ENCODE data around the gene SEC11A.
"Not testable (repeated sequence)": the region's sequence is repeated elsewhere in the genome, so short reads cannot be mapped to it uniquely, and the experiment has no call there.

SEC11A gene

GRCh38 chr15:84736375-84736774 lies 20.4 kb upstream of the SEC11A start:
- no peak for DNase-seq

- DNase-seq, result not testable (repeated sequence)
Measured at GRCh38 chr15:84735480-84736061, 19.6 kb upstream of the SEC11A start.

GRCh38 chr15:84734794-84735479 lies 19.0 kb upstream of the SEC11A start:
- DNase-seq, result no peak

- DNase-seq, result no peak
Measured at GRCh38 chr15:84731774-84732173, 15.8 kb upstream of the SEC11A start.

- DNase-seq, result no peak
Measured at GRCh38 chr15:84727429-84727828, 11.5 kb upstream of the SEC11A start.

- DNase-seq, result no peak
Measured at GRCh38 chr15:84725001-84725491, 9.1 kb upstream of the SEC11A start.

GRCh38 chr15:84722628-84723027 lies 6.7 kb upstream of the SEC11A start:
- DNase-seq, result no peak

- no peak for DNase-seq
Measured at GRCh38 chr15:84721371-84721770, 5.4 kb upstream of the SEC11A start.

- DNase-seq, result peak; percentile 52
Measured at GRCh38 chr15:84715441-84716035, 401 bp downstream of the SEC11A start.

- no peak for DNase-seq
Measured at GRCh38 chr15:84714821-84715220, 1.1 kb downstream of the SEC11A start.

- DNase-seq, result no peak
Measured at GRCh38 chr15:84714372-84714771, 1.6 kb downstream of the SEC11A start.

GRCh38 chr15:84703808-84704207 lies 12.1 kb downstream of the SEC11A start:
- DNase-seq, result no peak

GRCh38 chr15:84702961-84703482 lies 12.9 kb downstream of the SEC11A start:
- no peak for DNase-seq

- DNase-seq, result no peak
Measured at GRCh38 chr15:84699538-84700191, 16.3 kb downstream of the SEC11A start.

GRCh38 chr15:84697236-84697990 lies 18.5 kb downstream of the SEC11A start:
- no peak for DNase-seq

- DNase-seq, result no peak
Measured at GRCh38 chr15:84696757-84697156, 19.2 kb downstream of the SEC11A start.

- DNase-seq, result no peak
Measured at GRCh38 chr15:84690342-84690741, 25.6 kb downstream of the SEC11A start.

GRCh38 chr15:84689858-84690257 lies 26.1 kb downstream of the SEC11A start:
- no peak for DNase-seq

GRCh38 chr15:84686446-84686845 lies 29.5 kb downstream of the SEC11A start:
- DNase-seq, result not testable (repeated sequence)

GRCh38 chr15:84685304-84685703 lies 30.6 kb downstream of the SEC11A start:
- DNase-seq, result no peak

GRCh38 chr15:84684092-84684491 lies 31.8 kb downstream of the SEC11A start:
- no peak for DNase-seq

- DNase-seq, result no peak
Measured at GRCh38 chr15:84681831-84682230, 34.1 kb downstream of the SEC11A start.

GRCh38 chr15:84671211-84671610 lies 44.7 kb downstream of the SEC11A start:
- no peak for DNase-seq

Measured in right forelimb (tissue), 1 donor.